K562 (cell line): ENCODE results near the gene C2. TPM values are rescaled to one million over a fixed set of nuclear protein-coding genes. Genes with fewer than 3 reads are reported as not detected.

Experiments
- CEBPB ChIP-seq: fragments of 450-650 bp; IDR thresholded peaks from 2 replicates; pipeline ENCODE4 v1.6.1; 2016; ENCODE audit warnings: missing genetic modification characterization, missing compliant biosample characterization
- EP300 ChIP-seq: IDR thresholded peaks from 2 replicates; pipeline ENCODE4 v1.6.1; 2012; ENCODE audit warnings: low read length, improper control_type of control experiment
- EP400 ChIP-seq: fragments of 450-650 bp; IDR thresholded peaks from 2 replicates; pipeline ENCODE4 v1.6.1; 2017; ENCODE audit warnings: antibody characterized with exemption, mild to moderate bottlenecking, moderate library complexity
- FOS ChIP-seq: IDR thresholded peaks from 3 replicates; pipeline ENCODE4 v1.6.1; 2011; ENCODE audit not compliant: insufficient read length; ENCODE audit errors: extremely low read depth
- FOXK2 ChIP-seq, 2 experiments: fragments of 450-650 bp; IDR thresholded peaks in 1 of 2; conservative IDR thresholded peaks in 1 of 2; 2 replicates each; pipeline ENCODE4 v1.6.1; 2016; ENCODE audit warnings: low read depth in 2 of 2, mild to moderate bottlenecking in 1 of 2
- FUS ChIP-seq: fragments of 200-400 bp; formaldehyde crosslinking; optimal IDR thresholded peaks from 2 replicates; pipeline ENCODE3; 2017; ENCODE audit warnings: low read depth, low read length
- GABPB2 ChIP-seq: fragments of 250-450 bp; sonication (Bioruptor Pico); conservative IDR thresholded peaks from 2 replicates; pipeline ENCODE4 v1.5.1; 2021; ENCODE audit warnings: mild to moderate bottlenecking
- GTF2A2 ChIP-seq: IDR thresholded peaks from 2 replicates; pipeline ENCODE4 v1.6.1; 2016; ENCODE audit warnings: mild to moderate bottlenecking, missing genetic modification characterization, missing compliant biosample characterization
- HSF4 ChIP-seq: fragments of 250-450 bp; sonication (Bioruptor Pico); IDR thresholded peaks from 2 replicates; pipeline ENCODE4 v2.1.2; 2022; ENCODE audit warnings: mild to moderate bottlenecking, moderate library complexity, borderline replicate concordance
- NFIC ChIP-seq: fragments of 450-650 bp; IDR thresholded peaks from 2 replicates; pipeline ENCODE4 v1.6.1; 2017; ENCODE audit warnings: mild to moderate bottlenecking, inconsistent platforms
- NFYB ChIP-seq: IDR thresholded peaks from 2 replicates; pipeline ENCODE4 v1.6.1; 2011; ENCODE audit warnings: mild to moderate bottlenecking, moderate library complexity; ENCODE audit not compliant: insufficient read length; ENCODE audit errors: extremely low read depth
- NR2C1 ChIP-seq, 2 experiments: fragments of 450-650 bp; IDR thresholded peaks; 2 replicates each; pipeline ENCODE4 v1.6.1; 2017; ENCODE audit warnings: mild to moderate bottlenecking in 2 of 2, antibody characterized with exemption in 1 of 2, inconsistent platforms in 1 of 2, missing compliant biosample characterization in 1 of 2, missing genetic modification characterization in 1 of 2
- RBM34 ChIP-seq: fragments of 200-400 bp; formaldehyde crosslinking; IDR thresholded peaks from 2 replicates; pipeline ENCODE4 v1.6.1; 2018; ENCODE audit warnings: low read length, borderline replicate concordance; ENCODE audit not compliant: insufficient read depth
- SETDB1 ChIP-seq: IDR thresholded peaks from one replicate; pipeline ENCODE4 v1.6.1; 2012; ENCODE audit warnings: low read length, control low read depth, inconsistent platforms
- TAL1 ChIP-seq: fragments of 450-650 bp; IDR thresholded peaks from 2 replicates; pipeline ENCODE4 v1.6.1; 2016; ENCODE audit warnings: mild to moderate bottlenecking
- WHSC1 ChIP-seq: IDR thresholded peaks from one replicate; pipeline ENCODE4 v1.6.1; 2012; ENCODE audit warnings: low read length, control low read depth, inconsistent platforms
- ZFX ChIP-seq: sonication (generic); formaldehyde crosslinking; IDR thresholded peaks from 2 replicates; pipeline ENCODE4 v1.8.0; 2022; ENCODE audit warnings: mild to moderate bottlenecking, missing genetic modification reagents, moderate library complexity
- ZNF512 ChIP-seq: IDR thresholded peaks from 2 replicates; pipeline ENCODE4 v1.6.1; 2016; ENCODE audit warnings: missing genetic modification characterization, missing compliant biosample characterization
- ZNF699 ChIP-seq: fragments of 250-450 bp; sonication (Bioruptor Pico); IDR thresholded peaks from 2 replicates; pipeline ENCODE4 v1.8.0; 2021; ENCODE audit warnings: mild to moderate bottlenecking, moderate library complexity; ENCODE audit not compliant: insufficient replicate concordance
- polyA plus RNA-seq, 8 experiments: library from polyadenylated mRNA; depleted of rRNA in 4 of 8; stranded (reverse) in 5 of 8; unstranded in 3 of 8; fragments of >200 nt; fragmentation: Nextera tagmentation in 2 of 8; fragmentation: Illumina TruSeq in 1 of 8; extraction: Ambion mirVana in 2 of 8; extraction: Trizol in 1 of 8; gene quantifications; 2 replicates each; pipeline versions ENCODE4 v1.2.1 to v1.2.3, GENCODE V29; 2011 to 2014; ENCODE audit warnings: inconsistent platforms in 1 of 8, missing spikeins in 1 of 8
- total RNA-seq, 7 experiments: library from RNA; depleted of rRNA in 6 of 7; stranded (reverse); fragments of >200 nt in 6 of 7; fragmentation: Illumina TruSeq in 2 of 7; extraction: Trizol in 2 of 7; gene quantifications; 2 replicates each; pipeline versions ENCODE4 v1.2.1 to v1.2.3, GENCODE V29; 2011 to 2021; ENCODE audit warnings: low replicate concordance in 1 of 7
- TF ChIP-seq, protein P1 (sequence below): sonication (generic); formaldehyde crosslinking; IDR thresholded peaks from 2 replicates; pipeline ENCODE4 v1.9.0; 2022; ENCODE audit warnings: mild to moderate bottlenecking, missing genetic modification reagents
- TF ChIP-seq, protein P2 (sequence below): sonication (generic); formaldehyde crosslinking; IDR thresholded peaks from 2 replicates; pipeline ENCODE4 v1.5.0; 2020; ENCODE audit warnings: missing genetic modification reagents
- TF ChIP-seq, protein P3 (sequence below): fragments of 450-650 bp; IDR thresholded peaks from 2 replicates; pipeline ENCODE4 v1.6.1; 2014; ENCODE audit warnings: low read depth, mild to moderate bottlenecking, moderate library complexity, borderline replicate concordance
- TF ChIP-seq, protein P4 (sequence below): fragments of 200-800 bp; sonication (Bioruptor generic); IDR thresholded peaks from 2 replicates; pipeline ENCODE4 v1.6.1; 2017; ENCODE audit warnings: missing genetic modification characterization, missing compliant biosample characterization

The C2 gene
- total and polyA plus RNA-seq, 9 of the 15 experiments (the other 6 are each of a cell fraction or from before 2014, with no cell fraction given): 0.05 to 1.1 (median 0.39) TPM; not detected in 1

- TF ChIP-seq EP400: peak; percentile 85
- no peak for TF ChIP-seq GTF2A2
- no peak for TF ChIP-seq NR2C1 (IDR thresholded peaks at IDR 0.05)
- TF ChIP-seq NR2C1 (tag; IDR thresholded peaks at IDR 0.05): peak; percentile 47
- TF ChIP-seq ZNF699: no peak
- TF ChIP-seq FOS: peak; percentile 21
- TF ChIP-seq GABPB2: no peak
- no peak for TF ChIP-seq RBM34
- TF ChIP-seq SETDB1: peak; percentile 70
- no peak for TF ChIP-seq ZNF512
- TF ChIP-seq NFIC: peak; percentile 45; the same call in 1 of the 2 replicates
- peak; percentile 52 for TF ChIP-seq TAL1
- peak; percentile 99 for TF ChIP-seq CEBPB
- peak; percentile 66 to 82; a peak in 3 of 4 replicates for TF ChIP-seq FOXK2 (conservative IDR thresholded peaks at IDR 0.05 in 1 of 2, IDR thresholded peaks at IDR 0.05 in 1 of 2; ENCODE audit: low read depth in 2 of 2)
- peak; percentile 64 for TF ChIP-seq WHSC1
- TF ChIP-seq, protein P1, sequence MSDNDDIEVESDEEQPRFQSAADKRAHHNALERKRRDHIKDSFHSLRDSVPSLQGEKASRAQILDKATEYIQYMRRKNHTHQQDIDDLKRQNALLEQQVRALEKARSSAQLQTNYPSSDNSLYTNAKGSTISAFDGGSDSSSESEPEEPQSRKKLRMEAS (CRISPR knock-in tag): peak; percentile 82
- no peak for TF ChIP-seq HSF4 (CRISPR knock-in tag)
- TF ChIP-seq EP300: peak; percentile 58; the same call in 1 of the 2 replicates
- TF ChIP-seq ZFX (CRISPR knock-in tag): no peak; the same call in 1 of the 2 replicates
- TF ChIP-seq NFYB: no peak
- TF ChIP-seq, protein P2, sequence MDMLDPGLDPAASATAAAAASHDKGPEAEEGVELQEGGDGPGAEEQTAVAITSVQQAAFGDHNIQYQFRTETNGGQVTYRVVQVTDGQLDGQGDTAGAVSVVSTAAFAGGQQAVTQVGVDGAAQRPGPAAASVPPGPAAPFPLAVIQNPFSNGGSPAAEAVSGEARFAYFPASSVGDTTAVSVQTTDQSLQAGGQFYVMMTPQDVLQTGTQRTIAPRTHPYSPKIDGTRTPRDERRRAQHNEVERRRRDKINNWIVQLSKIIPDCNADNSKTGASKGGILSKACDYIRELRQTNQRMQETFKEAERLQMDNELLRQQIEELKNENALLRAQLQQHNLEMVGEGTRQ: no peak
- TF ChIP-seq, protein P3, sequence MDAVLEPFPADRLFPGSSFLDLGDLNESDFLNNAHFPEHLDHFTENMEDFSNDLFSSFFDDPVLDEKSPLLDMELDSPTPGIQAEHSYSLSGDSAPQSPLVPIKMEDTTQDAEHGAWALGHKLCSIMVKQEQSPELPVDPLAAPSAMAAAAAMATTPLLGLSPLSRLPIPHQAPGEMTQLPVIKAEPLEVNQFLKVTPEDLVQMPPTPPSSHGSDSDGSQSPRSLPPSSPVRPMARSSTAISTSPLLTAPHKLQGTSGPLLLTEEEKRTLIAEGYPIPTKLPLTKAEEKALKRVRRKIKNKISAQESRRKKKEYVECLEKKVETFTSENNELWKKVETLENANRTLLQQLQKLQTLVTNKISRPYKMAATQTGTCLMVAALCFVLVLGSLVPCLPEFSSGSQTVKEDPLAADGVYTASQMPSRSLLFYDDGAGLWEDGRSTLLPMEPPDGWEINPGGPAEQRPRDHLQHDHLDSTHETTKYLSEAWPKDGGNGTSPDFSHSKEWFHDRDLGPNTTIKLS: peak; percentile 70; the same call in 1 of the 2 replicates
- TF ChIP-seq, protein P4, sequence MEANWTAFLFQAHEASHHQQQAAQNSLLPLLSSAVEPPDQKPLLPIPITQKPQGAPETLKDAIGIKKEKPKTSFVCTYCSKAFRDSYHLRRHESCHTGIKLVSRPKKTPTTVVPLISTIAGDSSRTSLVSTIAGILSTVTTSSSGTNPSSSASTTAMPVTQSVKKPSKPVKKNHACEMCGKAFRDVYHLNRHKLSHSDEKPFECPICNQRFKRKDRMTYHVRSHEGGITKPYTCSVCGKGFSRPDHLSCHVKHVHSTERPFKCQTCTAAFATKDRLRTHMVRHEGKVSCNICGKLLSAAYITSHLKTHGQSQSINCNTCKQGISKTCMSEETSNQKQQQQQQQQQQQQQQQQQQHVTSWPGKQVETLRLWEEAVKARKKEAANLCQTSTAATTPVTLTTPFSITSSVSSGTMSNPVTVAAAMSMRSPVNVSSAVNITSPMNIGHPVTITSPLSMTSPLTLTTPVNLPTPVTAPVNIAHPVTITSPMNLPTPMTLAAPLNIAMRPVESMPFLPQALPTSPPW (CRISPR knock-in tag): peak; percentile 60
- TF ChIP-seq FUS: no peak
Measured at GRCh38 chr6:31948753-31949413, 21.4 kb downstream of the C2 start (continued).
